Hepatocyte (in vitro differentiated cells): ENCODE measurements around the gene LPP.

Experiments used
- CTCF ChIP-seq: fragments of 200-600 bp; sonication (generic); IDR thresholded peaks from 2 replicates; pipeline ENCODE4 v1.5.1; 2016; ENCODE audit warnings: antibody characterized with exemption, mild to moderate bottlenecking; ENCODE audit not compliant: poor library complexity
- EZH2 ChIP-seq: fragments of 200-600 bp; sonication (generic); IDR thresholded peaks from 2 replicates; pipeline ENCODE4 v1.6.1; 2016; ENCODE audit warnings: antibody characterized with exemption, mild to moderate bottlenecking, borderline replicate concordance
- EZH2phosphoT487 ChIP-seq: fragments of 200-600 bp; sonication (generic); IDR thresholded peaks from one replicate; pipeline ENCODE4 v1.6.1; 2018; ENCODE audit warnings: antibody characterized with exemption, mild to moderate bottlenecking, low read depth, moderate library complexity; ENCODE audit not compliant: unreplicated experiment, severe bottlenecking

- no peak for TF ChIP-seq CTCF
- TF ChIP-seq EZH2, result no peak
- TF ChIP-seq EZH2phosphoT487, result no peak
Measured at GRCh38 chr3:188867691-188868265, 713.8 kb downstream of the LPP start.
